HuH-7 (cell line): ENCODE measurements around the gene TGFBR3.

ENCODE experiments used
- DNase-seq: peaks from one replicate; pipeline ENCODE4 v3.0.0; 2011; ENCODE audit warnings: low spot score

TGFBR3 gene

DNA sequence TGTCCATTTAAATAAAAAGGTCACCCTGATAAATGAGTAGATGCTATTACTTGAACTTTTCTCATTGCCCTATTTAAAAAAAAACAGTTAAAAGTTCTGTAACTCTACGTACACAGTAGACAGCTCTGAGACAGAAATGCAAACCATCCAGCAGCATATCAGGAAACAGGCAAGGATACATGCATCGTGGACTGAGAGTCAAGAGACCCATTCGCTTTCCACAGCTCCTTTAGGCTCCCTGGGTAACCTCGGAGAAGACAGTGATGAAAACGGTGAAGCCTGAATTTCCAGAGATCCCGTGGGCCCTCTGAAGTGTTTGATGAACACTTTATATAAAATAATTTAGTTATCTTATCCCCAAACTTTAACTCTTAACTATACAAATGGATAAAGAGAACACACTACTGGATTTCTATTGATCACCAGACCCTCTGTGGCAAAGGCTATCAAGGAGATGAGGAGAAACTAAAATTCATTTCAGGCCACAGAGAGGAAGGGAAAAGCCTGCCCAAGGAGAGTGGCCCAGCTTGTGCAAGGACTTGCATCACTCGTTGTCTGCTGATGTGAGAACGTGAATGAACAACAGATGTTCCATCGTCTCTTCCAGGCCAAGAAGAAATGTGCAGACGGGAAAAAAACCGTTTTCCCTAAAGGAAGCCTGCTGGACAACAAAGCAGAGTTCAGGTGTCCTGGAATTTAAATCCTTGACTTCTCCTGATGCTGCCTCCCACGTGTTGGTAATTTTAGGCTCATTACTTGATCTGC is 131.0 kb downstream of the TGFBR3 start:
- no peak for DNase-seq

DNA sequence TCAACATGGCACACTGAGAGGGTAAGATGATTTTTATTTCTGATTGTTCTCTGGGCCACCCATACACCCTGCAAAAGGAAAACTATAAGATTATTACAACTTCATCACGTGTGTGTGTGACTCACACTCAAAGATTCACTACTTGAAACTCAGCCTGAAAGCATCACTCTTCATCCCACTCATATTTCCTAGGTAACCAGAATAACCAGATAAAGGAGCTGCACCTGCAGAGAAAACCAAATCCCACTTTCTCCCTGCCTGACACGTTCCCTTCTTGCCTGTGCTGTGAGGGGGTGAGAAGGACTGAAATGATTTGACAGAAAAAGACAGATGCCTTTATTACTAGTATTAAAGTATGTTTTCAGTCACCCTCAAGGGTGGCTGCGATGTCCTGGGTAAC is 131.6 kb downstream of the TGFBR3 start:
- no peak for DNase-seq

DNA sequence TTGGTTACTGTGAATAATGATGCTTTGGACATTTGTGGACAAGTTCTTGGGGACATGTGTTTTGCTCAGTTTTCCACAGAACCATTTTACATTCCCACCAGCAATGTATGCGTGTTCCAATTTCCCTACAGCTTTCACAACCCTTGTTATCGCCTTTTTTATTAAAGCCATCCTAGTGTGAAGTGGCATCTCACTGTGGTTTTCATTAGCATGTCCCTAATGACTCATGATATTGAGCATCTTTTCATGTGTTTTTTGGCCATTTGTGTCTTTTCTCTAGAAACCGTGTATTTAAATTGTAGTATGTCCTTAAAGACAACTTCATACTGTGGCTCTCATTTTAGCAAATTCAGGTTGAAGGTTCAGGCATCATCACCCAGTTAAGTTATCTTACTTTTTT is 132.1 kb downstream of the TGFBR3 start:
- DNase-seq: no peak

DNA sequence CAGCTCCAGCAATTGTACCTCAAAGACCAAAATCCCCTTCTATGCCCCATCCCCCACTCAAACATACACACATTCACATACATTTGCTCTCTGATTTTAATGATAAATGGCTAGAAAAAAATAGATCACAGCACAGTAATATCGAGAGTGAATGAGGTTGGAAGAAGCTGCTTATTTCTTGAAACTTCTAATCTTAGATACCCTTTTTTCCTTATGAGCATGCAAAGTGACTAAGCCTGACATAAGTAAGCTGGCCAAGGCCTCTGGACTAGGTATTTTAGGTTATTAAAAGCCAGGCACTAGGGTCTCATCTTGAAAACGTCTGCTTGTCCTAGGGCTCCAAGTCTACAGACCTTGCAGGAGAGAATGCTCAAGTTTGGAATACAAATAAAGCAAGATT is 133.6 kb downstream of the TGFBR3 start:
- no peak for DNase-seq

DNA sequence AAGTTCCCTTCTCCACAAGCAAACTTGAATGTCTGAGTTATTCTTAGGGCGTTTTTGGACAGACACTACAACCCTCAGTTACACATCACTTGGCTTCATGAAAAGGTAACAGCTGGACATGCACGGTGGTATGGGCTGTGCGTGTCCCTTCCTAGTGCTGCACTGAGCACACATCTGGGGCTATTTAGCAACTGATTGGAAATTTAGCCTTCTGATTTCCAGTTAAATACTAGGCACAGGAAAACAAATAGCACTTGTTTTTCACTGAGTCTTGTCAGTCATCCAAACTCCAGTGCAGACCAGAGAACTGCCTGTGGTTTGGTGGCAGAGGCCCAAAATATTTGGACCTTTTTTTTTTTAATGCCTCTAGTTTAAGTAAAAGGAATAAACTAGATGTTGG is 134.7 kb downstream of the TGFBR3 start:
- no peak for DNase-seq

DNA sequence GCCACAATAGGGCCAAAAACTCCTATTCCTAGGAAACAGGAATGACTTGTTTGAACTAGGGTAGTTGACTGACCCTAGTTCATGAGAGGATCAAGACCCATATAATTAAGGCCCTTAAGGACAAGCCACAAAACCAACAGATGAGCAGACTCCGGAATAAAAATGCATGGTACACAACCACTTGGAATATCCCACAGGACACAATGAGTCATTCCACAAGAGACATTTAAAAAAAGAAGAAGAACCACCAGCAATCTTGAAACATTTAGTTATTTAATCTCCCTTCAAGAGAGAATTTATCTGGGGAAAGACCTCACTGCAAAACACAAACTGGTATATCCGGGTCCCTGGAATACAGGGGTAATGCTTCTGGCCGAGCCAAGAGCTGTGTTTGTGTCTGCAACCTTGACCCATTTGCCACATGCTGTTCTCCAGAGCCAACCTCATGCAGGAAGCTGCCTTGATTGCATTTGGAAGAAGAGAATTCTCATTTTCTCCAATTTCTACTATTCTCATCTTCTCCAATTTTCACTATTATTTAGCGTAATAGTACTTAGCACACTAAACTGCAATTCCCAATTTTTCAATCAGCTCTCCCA is 135.5 kb downstream of the TGFBR3 start:
- no peak for DNase-seq

DNA sequence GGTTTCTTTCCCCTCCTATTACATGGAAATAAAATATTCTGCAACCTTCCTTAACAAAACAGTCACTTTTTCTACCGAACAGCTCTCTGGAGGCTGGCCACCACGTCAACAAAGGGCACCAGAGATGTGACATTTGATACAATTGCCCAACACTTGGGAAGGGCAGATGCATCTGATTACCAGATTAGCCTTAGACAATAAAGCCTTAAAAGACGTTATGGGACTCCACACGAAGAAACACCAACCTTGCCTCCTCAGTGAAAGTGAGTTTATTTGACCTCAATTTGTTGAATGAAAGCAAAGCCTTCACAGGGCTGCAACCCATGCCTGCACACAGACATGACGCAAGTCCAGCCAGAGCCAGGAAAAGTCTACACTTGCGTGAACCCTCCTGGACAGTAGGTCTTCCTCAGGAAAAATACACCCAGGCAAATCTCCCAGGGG is 136.1 kb downstream of the TGFBR3 start:
- no peak for DNase-seq

DNA sequence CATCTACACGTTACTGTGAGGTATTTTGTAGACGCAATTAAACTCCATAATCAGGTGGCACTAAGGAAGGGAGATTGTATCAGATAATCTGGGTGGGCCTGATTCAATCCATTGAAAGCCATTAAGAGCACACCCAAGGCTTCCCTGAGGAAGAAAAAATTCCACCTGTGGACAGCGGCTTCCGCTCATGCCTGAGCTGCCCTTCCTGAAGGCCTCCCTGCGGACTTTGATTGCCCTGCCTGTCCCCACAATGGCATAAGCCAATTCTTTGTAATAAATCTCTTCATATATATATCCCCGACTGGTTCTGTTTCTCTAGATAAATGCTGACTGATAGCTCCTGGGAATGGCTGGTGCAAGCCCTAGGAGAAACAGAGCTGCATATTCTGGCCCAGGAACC is 138.3 kb downstream of the TGFBR3 start:
- no peak for DNase-seq

DNA sequence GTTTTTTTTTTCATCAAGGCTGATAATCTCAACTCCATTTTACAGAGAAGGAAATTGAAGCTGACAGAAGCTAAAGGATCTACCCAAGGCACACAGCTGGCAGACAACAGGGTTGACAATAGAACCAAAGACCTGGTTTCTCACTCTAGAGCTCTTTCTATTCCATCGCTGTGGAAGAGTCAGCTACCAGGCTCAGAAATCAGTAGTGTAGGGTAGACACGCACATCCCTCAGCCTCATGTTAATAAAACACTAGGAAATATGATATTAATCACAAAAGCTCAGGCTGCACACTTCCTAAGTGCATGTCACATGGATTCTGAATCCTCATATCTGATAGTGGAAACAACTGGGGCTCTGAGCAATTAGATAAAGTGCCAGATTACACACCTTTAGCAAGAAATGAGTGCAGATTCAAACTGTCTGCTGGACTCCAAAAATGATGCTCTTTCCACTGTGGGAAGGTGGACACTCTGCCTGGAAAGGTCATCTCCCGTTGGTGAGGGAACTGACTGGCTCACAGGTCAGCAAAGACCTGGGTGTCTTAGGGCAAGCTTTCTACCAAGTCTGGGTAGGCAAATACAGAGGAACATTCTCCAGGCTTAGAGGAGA is 139.1 kb downstream of the TGFBR3 start:
- DNase-seq: no peak

DNA sequence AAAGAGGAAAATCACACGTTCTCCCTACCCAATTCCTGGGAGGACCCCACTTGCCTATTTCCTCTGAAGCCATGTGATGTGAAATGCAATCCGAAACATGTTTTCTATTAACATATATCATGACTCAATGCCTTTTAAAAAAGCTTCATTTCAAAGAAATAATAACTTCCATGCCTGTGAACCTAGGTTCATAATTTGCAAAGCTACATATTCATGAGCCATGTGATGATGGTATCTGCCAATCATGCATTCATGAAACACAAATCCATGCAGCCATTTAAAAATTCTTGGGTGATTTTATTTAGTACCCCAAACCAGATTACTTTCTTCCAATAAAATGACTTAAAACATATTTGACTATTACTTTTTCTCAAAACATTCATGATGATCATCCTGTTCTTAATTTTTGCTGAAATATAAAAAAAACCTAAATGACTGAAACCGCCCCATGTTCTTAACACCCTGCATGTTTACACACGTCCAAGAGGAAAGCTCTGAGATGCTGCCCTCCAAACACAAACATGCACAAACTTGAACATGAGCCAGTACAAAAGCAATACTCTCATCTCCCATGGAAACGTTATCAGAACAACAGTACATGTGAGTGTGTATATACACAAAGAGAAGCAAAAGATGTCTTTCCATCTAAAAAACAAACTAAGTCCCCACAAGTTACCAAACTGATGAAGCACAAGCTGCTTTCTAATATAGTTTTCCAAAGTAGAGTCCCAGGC is 140.1 kb downstream of the TGFBR3 start:
- DNase-seq: no peak

DNA sequence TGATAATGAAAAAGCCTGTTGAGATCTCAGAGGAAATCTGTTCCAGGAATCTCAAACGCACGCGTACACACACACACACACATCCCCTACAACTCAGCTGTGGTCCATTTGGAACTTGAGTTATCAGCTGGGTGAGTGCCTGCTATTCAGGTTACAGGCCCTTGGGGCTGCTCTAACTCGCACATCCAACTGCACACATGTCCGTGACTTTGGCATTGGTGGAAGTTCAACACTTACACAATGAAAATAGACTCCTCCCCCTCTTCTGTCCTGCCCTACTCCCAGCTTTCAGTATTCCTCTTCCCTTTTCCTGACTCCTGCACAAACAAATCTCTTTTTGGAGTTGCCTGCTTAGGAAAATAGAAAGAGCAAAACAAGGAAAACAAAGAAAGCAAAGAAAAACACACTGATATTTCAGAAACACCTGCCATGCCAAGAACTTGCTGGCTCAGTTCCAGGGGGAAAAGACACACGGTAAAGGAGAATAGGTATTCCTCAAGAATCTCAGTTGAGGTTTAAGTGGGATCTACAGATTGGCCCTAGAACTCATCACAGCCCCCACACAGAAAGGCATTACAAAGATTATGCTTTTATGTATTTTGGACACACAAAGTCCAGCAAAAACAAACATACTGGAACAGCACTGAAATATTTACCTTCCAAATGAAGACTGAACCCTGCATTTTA is 140.9 kb downstream of the TGFBR3 start:
- DNase-seq: no peak

DNA sequence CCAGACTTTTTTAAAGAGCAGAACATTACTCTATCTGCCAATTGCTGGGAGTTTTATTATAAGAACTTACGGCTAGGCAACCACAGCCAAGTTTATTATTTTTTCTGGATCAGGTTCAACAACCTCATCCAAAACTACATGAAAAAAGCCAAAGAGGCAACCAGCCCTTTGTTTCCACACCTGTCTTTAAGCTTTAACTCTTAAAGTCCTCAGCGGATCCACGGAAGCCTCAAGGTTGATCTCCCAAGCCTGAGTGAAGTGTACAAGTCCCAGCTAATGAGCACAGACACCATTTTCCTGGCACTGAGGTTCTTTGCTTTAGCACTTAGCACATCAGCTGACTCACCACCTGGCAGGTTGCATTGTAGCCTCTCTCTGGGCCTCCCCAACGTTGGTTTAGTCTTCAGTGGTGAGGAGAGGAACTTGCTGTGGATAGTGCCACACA is 143.1 kb downstream of the TGFBR3 start:
- no peak for DNase-seq

DNA sequence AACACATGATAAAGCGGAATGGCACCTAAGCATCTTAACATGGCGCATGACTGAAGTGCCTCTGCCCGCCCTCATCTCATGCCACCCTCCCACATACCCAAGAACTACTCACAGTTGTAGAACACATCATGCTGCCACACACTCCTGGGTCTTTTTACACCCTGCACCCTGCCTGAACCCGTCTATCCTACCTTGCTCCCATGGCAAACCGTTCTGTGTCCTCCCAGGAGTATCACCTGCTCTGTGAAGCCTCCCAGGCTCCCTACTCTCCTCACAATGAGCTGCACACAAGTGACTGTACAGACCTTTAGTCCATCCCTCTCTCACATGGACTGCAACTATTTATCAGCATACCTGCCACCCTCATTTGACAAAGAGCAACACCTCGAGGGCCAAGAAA is 144.0 kb downstream of the TGFBR3 start:
- DNase-seq: no peak

DNA sequence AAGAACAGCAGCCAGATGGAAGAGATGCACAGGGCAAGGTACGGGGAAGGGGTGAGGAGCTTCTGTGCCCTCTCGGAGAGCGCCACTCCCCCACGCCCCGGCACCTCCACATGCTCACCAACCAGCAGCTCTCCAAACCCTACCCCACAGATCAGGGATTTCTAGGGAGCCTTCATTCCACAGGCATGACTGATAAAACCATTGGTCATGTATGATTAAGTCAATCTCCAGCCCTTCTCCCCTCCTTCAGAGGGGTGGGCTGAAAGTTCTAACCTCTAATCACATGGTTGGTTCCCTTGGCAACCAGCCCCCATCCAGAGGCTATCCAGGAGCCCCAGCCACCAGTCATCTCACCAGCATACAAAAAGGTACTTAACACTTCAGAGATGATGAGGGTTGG is 144.7 kb downstream of the TGFBR3 start:
- no peak for DNase-seq

DNA sequence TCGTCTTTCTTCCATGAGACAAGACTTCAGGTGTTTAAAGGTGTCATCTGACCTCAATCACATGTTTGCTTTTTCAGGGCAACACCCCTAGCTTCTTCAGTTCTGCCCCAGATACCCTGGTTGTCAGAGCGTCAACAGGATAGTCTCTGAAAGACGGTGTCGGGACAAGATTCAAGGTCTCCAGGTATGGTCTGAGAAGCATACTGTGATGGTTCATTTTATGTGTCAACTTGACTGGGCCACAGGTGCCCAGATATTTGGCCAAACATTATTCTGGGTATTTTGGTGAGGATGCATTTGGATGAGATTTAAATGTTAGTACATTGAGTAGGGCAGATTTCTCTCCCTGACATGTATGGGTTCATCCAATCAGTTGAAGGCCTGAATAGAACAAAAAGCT is 148.3 kb downstream of the TGFBR3 start:
- DNase-seq: no peak

DNA sequence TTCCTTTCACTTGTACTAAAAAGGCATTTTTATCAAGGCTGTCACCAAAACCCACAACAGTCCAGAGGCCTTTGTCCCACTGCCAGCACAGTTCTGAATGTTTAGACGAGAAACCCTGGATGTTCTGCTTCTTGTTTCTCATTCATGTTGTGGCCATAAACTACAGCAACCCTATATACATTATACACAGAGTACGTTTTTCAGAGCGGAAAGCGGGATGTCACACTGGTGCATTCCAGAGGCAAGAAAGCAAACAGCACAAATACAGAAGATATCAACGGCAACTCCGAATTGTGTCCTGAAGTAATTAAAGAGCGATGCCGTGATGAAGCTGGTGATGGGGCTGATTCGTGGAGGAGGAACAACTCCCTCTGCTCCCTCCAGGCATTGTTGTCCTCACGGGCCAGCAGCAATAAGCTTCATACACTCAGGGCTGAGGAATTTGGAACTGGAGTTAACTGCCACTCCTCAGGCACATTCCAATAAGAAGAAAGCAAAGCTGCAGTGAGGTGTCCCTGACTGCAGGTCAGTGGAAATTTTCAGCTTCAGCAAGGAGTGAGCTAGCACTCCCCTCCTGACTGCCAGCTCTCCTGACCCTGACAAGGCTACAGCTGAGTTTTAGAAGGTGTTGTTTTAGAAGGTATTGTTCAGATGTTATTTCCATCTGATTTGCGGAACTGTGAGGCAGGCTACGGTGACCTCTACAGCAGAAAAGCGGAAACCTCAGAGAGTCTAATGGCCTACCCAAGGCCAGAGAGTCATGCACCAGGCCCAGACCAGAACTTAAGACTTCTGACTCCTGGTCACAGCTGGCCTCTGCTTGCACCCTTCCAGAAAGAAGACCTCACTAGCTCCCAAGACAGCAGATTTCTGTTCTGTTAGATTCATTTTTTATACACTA is 149.0 kb downstream of the TGFBR3 start:
- peak; percentile 53 for DNase-seq

DNA sequence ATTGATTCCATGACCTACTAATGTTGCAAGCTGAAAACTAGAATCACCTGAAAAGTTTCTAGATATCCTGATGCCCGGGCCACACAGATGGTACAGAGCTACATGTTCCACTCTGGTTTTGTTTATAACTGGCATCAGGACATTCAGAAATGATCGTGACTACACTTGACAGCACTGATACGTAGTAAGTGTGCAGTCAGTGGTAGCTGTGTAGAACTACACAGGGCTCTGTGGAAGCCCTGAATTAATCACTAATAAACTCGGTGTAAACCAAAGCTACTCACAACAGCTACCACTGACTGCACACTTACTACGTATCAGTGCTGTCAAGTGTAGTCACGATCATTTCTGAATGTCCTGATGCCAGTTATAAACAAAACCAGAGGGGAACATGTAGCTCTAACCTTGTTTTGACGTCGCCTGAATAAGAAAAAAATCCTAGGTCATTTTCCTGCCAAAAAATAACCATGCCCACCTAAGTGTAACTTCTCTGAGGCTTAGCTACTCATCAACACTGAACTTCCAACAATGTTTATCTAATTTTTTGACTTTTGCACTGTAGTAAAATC is 149.7 kb downstream of the TGFBR3 start:
- DNase-seq: no peak

DNA sequence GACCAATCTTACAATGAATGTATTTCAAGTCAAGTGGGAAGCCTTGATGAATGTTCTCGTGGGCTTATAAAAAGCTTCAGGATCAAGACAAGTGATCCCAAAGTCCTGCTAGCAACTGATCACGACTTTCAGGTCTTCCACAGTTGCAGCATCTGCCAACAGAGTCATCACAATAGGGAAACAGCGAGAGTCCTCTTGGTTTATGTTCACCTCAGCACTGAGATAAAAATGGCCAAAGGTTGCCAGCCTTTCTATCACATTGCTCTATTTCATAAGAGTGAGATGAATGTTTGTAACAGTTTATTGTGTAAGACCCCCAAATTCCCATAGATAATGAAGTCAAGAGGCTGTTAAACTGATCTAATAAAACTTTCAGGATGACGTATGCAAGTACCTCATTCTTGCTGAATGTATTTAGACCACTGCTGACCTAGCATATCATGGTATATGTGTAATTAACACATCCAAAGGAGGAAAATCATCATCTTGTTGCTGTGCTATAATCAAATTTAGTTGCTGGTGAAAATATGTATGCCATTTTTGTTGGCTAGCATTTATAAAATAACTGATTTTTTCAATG is 150.6 kb downstream of the TGFBR3 start:
- peak; percentile 19 for DNase-seq

DNA sequence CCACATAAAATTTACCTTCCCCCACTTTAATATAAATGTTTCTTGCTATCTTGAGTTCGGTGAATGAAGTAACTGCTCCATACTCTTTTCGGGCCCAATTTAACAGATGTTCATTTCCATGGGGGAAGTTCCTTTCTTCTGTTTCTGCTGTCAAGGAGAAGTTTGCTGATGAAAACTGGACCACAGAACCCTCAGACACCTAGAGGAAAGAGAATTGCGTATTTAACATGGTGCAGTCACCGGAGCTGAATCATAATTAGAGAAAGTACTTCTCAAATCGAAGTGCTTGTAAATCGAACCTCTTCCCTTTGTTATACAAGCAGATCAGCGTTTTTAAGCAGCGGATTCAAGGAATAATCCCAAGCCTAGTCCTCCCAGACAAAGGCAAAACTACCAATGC is 151.2 kb downstream of the TGFBR3 start:
- DNase-seq: no peak

DNA sequence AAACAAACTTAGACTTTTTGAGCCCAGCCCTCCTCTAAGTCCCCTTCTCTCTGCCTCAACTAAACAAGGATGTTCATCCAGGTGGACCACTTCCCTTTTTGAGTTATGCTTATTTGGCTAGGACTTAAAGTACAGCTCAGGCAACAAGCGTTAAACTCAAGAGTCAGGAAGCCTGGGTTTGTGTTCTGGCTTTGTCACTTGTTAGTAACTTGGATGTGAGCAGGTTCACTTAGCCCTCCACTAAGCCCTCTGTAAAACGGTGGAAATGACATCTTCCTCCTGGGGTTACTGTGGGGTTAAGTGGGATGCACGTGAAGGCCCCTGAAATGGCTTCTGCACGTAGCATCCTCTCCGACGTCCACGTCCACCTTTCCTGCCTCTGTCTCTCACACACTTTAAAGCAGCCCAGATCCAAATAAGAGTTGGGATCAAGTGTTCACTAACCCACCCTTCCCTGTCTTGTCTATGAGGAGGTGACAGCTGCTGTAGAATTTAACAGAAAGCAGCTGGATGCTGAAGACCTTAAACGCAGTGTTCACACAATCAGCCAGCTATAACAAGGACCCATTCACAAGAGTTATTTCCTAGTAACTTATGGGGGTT is 152.7 kb downstream of the TGFBR3 start:
- no peak for DNase-seq
